Suprapubic skin (tissue), 4 donors: Measurements from ENCODE around the gene ROBO1. TPM values are rescaled to one million over a fixed set of nuclear protein-coding genes. Genes with fewer than 3 reads are reported as not detected.

ENCODE experiments used
- DNase-seq, 2 donors: peaks; one replicate each; pipeline ENCODE4 v3.0.0-alpha.2; 2019; ENCODE audit warnings: low spot score in 2 of 2
- H3K27ac ChIP-seq: fragments of 200-600 bp; sonication (generic); one replicate; pipeline ENCODE4 v1.5.1; 2019
- H3K27me3 ChIP-seq: fragments of 200-600 bp; sonication (generic); one replicate; pipeline ENCODE4 v1.5.1; 2019
- H3K36me3 ChIP-seq: fragments of 200-600 bp; sonication (generic); one replicate; pipeline ENCODE4 v1.5.1; 2019
- H3K4me1 ChIP-seq: fragments of 200-600 bp; sonication (generic); one replicate; pipeline ENCODE4 v1.5.1; 2019
- H3K4me3 ChIP-seq: fragments of 200-600 bp; sonication (generic); one replicate; pipeline ENCODE4 v1.5.1; 2019; ENCODE audit warnings: mild to moderate bottlenecking
- H3K9me3 ChIP-seq: fragments of 200-600 bp; sonication (generic); one replicate; pipeline ENCODE4 v1.5.1; 2019
- EP300 ChIP-seq: sonication (generic); formaldehyde crosslinking; IDR thresholded peaks from one replicate; pipeline ENCODE4 v1.6.1; 2017; ENCODE audit warnings: antibody characterized with exemption
- POLR2A ChIP-seq, 2 donors: fragments of 450-650 bp; IDR thresholded peaks; one replicate each; pipeline ENCODE4 v1.6.1; 2017; ENCODE audit warnings: antibody characterized with exemption in 2 of 2, mild to moderate bottlenecking in 2 of 2, moderate library complexity in 2 of 2
- POLR2AphosphoS5 ChIP-seq, 3 donors: sonication (generic); formaldehyde crosslinking; IDR thresholded peaks; one replicate each; pipeline ENCODE4 v1.6.1; 2017; ENCODE audit warnings: antibody characterized with exemption in 3 of 3
- WGBS: methylation state at CpG from one replicate; pipeline ENCODE4 v1.1.5; 2018; 5-methylcytosine and 5-hydroxymethylcytosine counted together
- total RNA-seq, 4 donors: library from RNA; depleted of rRNA; stranded (reverse); fragments of >200 nt; gene quantifications; one replicate each; pipeline ENCODE4 v1.1.0, GENCODE V29; 2016
- TF ChIP-seq, protein P1 (sequence below), 2 donors: fragments of 200-600 bp in 1 of 2; fragments of 450-650 bp in 1 of 2; sonication (generic) in 1 of 2; IDR thresholded peaks; one replicate each; pipeline ENCODE4 v1.5.1; 2016 to 2019; ENCODE audit warnings: antibody characterized with exemption in 2 of 2, mild to moderate bottlenecking in 1 of 2, moderate library complexity in 1 of 2

ROBO1 gene
- total RNA-seq, 4 donors from 2014 or later, result 67.7 to 80.3 (median 71.3) TPM

- no peaks in the 10 kb centered on the region for H3K27me3 ChIP-seq
- no peak for TF ChIP-seq POLR2AphosphoS5 (IDR thresholded peaks at IDR 0.05)
- TF ChIP-seq POLR2A (IDR thresholded peaks at IDR 0.05), result no peak
- no peak for TF ChIP-seq EP300
- TF ChIP-seq, protein P1, sequence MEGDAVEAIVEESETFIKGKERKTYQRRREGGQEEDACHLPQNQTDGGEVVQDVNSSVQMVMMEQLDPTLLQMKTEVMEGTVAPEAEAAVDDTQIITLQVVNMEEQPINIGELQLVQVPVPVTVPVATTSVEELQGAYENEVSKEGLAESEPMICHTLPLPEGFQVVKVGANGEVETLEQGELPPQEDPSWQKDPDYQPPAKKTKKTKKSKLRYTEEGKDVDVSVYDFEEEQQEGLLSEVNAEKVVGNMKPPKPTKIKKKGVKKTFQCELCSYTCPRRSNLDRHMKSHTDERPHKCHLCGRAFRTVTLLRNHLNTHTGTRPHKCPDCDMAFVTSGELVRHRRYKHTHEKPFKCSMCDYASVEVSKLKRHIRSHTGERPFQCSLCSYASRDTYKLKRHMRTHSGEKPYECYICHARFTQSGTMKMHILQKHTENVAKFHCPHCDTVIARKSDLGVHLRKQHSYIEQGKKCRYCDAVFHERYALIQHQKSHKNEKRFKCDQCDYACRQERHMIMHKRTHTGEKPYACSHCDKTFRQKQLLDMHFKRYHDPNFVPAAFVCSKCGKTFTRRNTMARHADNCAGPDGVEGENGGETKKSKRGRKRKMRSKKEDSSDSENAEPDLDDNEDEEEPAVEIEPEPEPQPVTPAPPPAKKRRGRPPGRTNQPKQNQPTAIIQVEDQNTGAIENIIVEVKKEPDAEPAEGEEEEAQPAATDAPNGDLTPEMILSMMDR (IDR thresholded peaks at IDR 0.05), result no peak
- H3K27ac ChIP-seq, result no peak overlapping the region
- H3K9me3 ChIP-seq, result no peaks in the 10 kb centered on the region
- H3K4me1 ChIP-seq, result no peaks in the 10 kb centered on the region
- H3K36me3 ChIP-seq, result no peaks in the 10 kb centered on the region
- no peak overlapping the region for H3K4me3 ChIP-seq
- no peak for DNase-seq
- WGBS, result 55% methylated on average over 1 of the region's 1 CpG
These were observed 41.0 kb downstream of the ROBO1 start for GRCh38 chr3:79726786-79727185.

- H3K9me3 ChIP-seq, result no peaks in the 10 kb centered on the region
- WGBS, result 81% methylated on average over 9 of the region's 9 CpGs
- no peaks in the 10 kb centered on the region for H3K27me3 ChIP-seq
- DNase-seq, result no peak
- no peaks in the 10 kb centered on the region for H3K4me1 ChIP-seq
- no peak overlapping the region for H3K4me3 ChIP-seq
- no peaks in the 10 kb centered on the region for H3K36me3 ChIP-seq
- TF ChIP-seq POLR2AphosphoS5 (IDR thresholded peaks at IDR 0.05), result no peak
- no peak for TF ChIP-seq POLR2A (IDR thresholded peaks at IDR 0.05)
- TF ChIP-seq EP300, result no peak
- H3K27ac ChIP-seq, result no peak overlapping the region
These were observed 43.6 kb downstream of the ROBO1 start for GRCh38 chr3:79724206-79724605.

DNA sequence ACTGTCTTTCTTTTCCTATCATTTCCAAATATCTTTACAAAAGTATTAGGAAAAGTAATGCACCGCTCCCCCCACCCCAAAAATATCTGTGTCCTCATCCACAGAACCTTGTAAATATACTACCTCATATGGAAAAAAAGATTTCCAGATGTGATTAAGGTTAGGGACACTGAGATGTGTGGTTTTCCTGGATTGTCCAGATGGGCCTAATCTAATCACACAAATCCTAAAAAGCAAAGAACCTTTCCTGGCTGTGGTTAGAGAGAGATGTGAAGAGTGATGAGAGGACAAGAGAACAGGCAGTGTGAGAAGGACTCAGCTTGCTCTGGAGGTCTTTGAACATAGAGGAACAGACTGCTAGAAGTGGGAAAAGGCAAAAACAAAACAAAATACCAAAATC lies 77.7 kb downstream of the ROBO1 start:
- no peaks in the 10 kb centered on the region for H3K36me3 ChIP-seq
- TF ChIP-seq POLR2AphosphoS5 (IDR thresholded peaks at IDR 0.05) (no peak), EP300 (no peak), POLR2A (IDR thresholded peaks at IDR 0.05) (no peak)
- TF ChIP-seq, protein P1 (IDR thresholded peaks at IDR 0.05), result no peak
- DNase-seq, result no peak
- no peak overlapping the region for H3K27ac ChIP-seq
- H3K9me3 ChIP-seq, result no peaks in the 10 kb centered on the region
- 78% methylated on average over 1 of the region's 1 CpG for whole genome bisulfite sequencing
- H3K4me1 ChIP-seq, result no peaks in the 10 kb centered on the region
- H3K27me3 ChIP-seq, result no peaks in the 10 kb centered on the region
- H3K4me3 ChIP-seq, result no peak overlapping the region

- TF ChIP-seq EP300 (no peak), POLR2A (IDR thresholded peaks at IDR 0.05) (no peak), POLR2AphosphoS5 (IDR thresholded peaks at IDR 0.05) (no peak)
- TF ChIP-seq, protein P1 (IDR thresholded peaks at IDR 0.05), result no peak
- no peaks in the 10 kb centered on the region for H3K36me3 ChIP-seq
- H3K4me3 ChIP-seq, result no peak overlapping the region
- H3K27ac ChIP-seq, result no peak overlapping the region
- H3K9me3 ChIP-seq, result no peaks in the 10 kb centered on the region
- H3K4me1 ChIP-seq, result no peaks in the 10 kb centered on the region
- no peak for DNase-seq
- H3K27me3 ChIP-seq, result no peaks in the 10 kb centered on the region
These were observed 82.7 kb downstream of the ROBO1 start for GRCh38 chr3:79685108-79685507.

- no peak overlapping the region for H3K27ac ChIP-seq
- no peak overlapping the region for H3K4me3 ChIP-seq
- 97% methylated on average over 1 of the region's 1 CpG for WGBS
- H3K9me3 ChIP-seq, result no peaks in the 10 kb centered on the region
- no peaks in the 10 kb centered on the region for H3K36me3 ChIP-seq
- TF ChIP-seq EP300 (no peak), POLR2A (IDR thresholded peaks at IDR 0.05) (no peak), POLR2AphosphoS5 (IDR thresholded peaks at IDR 0.05) (no peak)
- TF ChIP-seq, protein P1 (IDR thresholded peaks at IDR 0.05), result no peak
- no peaks in the 10 kb centered on the region for H3K4me1 ChIP-seq
- no peak for DNase-seq
- no peaks in the 10 kb centered on the region for H3K27me3 ChIP-seq
These were observed 83.8 kb downstream of the ROBO1 start for GRCh38 chr3:79684041-79684440.

DNA sequence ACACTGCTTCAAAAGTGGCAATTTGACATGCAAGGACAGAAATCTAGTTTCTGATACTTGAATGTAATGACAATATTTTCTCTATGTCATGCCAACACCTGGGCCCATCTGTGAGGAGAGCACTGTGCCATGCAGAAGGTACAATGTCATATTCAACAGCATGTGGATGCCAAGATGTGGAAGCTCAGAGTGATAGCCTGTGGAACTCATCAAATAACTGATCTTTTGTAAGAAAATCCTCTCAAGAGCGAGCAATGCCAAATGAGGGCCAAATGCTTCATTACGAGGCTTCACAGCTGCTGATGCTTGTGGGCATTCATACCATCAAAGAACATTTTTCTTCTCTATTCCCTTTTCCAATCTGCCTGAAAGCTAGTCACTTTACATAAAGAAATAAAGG lies 95.1 kb downstream of the ROBO1 start:
- 61% methylated on average over 2 of the region's 2 CpGs for WGBS
- no peak for DNase-seq
- Histone ChIP-seq H3K36me3 (no peaks in the 10 kb centered on the region), H3K4me1 (no peaks in the 10 kb centered on the region), H3K27ac (no peak overlapping the region), H3K9me3 (no peaks in the 10 kb centered on the region), H3K27me3 (no peaks in the 10 kb centered on the region), H3K4me3 (no peak overlapping the region)
- TF ChIP-seq, protein P1 (IDR thresholded peaks at IDR 0.05), result no peak
- no peak for TF ChIP-seq EP300
- no peak for TF ChIP-seq POLR2AphosphoS5 (IDR thresholded peaks at IDR 0.05)
- TF ChIP-seq POLR2A (IDR thresholded peaks at IDR 0.05), result no peak
